GM18873 (cell line): Measurements from ENCODE around the gene WDR45B.

Experiments used
- ATAC-seq: cut with Tn5 transposase; IDR thresholded peaks from one replicate; pipeline ENCODE4 v1.9.1; 2021; ENCODE audit warnings: mild to moderate bottlenecking, moderate library complexity, moderate number of reproducible peaks; ENCODE audit not compliant: unreplicated experiment, low FRiP score

WDR45B gene

GRCh38 chr17:82633343-82633742 is 14.9 kb downstream of the WDR45B start:
- ATAC-seq, result no peak

- ATAC-seq, result no peak
Measured at GRCh38 chr17:82632451-82632850, 15.8 kb downstream of the WDR45B start.

- no peak for ATAC-seq
Measured at GRCh38 chr17:82631544-82631943, 16.7 kb downstream of the WDR45B start.

- ATAC-seq, result no peak
Measured at GRCh38 chr17:82630212-82630611, 18.0 kb downstream of the WDR45B start.

- no peak for ATAC-seq
Measured at GRCh38 chr17:82629748-82630147, 18.5 kb downstream of the WDR45B start.

GRCh38 chr17:82627405-82627804 is 20.8 kb downstream of the WDR45B start:
- no peak for ATAC-seq

- ATAC-seq, result no peak
Measured at GRCh38 chr17:82623707-82624106, 24.5 kb downstream of the WDR45B start.

GRCh38 chr17:82619641-82620040 is 28.6 kb downstream of the WDR45B start:
- no peak for ATAC-seq

- no peak for ATAC-seq
Measured at GRCh38 chr17:82619211-82619610, 29.0 kb downstream of the WDR45B start.

GRCh38 chr17:82616021-82616711 is 32.1 kb downstream of the WDR45B start:
- no peak for ATAC-seq

- ATAC-seq, result no peak
Measured at GRCh38 chr17:82615084-82616020, 32.9 kb downstream of the WDR45B start.

GRCh38 chr17:82614095-82614631 is 34.1 kb downstream of the WDR45B start:
- no peak for ATAC-seq

- ATAC-seq, result no peak
Measured at GRCh38 chr17:82613283-82614094, 34.8 kb downstream of the WDR45B start.

GRCh38 chr17:82611140-82612058 is 36.8 kb downstream of the WDR45B start:
- no peak for ATAC-seq

GRCh38 chr17:82609655-82610054 is 38.6 kb downstream of the WDR45B start:
- ATAC-seq, result no peak

- no peak for ATAC-seq
Measured at GRCh38 chr17:82608816-82609215, 39.4 kb downstream of the WDR45B start.

- no peak for ATAC-seq
Measured at GRCh38 chr17:82605939-82606600, 42.2 kb downstream of the WDR45B start.

- ATAC-seq, result no peak
Measured at GRCh38 chr17:82604532-82604931, 43.7 kb downstream of the WDR45B start.

- ATAC-seq, result no peak
Measured at GRCh38 chr17:82603981-82604448, 44.2 kb downstream of the WDR45B start.
